Activated CD8-positive, alpha-beta memory T cell treated with anti-CD3 and anti-CD28 coated beads, Interleukin-2, amount 50 U/mL, for 24 hours (primary cell): Measurements from ENCODE around the gene CHMP2B.
"Not testable (repeated sequence)": the region's sequence is repeated elsewhere in the genome, so short reads cannot be mapped to it uniquely, and the experiment has no call there.

ENCODE experiments used
- DNase-seq: peaks from one replicate; pipeline ENCODE4 v3.0.0-alpha.2; 2020; ENCODE audit errors: extremely low read depth

CHMP2B gene

GRCh38 chr3:87233805-87234204, 6.7 kb downstream of the CHMP2B start:
- no peak for DNase-seq

- no peak for DNase-seq
Measured at GRCh38 chr3:87236093-87236492, 9.0 kb downstream of the CHMP2B start.

- no peak for DNase-seq
Measured at GRCh38 chr3:87246662-87247429, 19.7 kb downstream of the CHMP2B start.

DNA sequence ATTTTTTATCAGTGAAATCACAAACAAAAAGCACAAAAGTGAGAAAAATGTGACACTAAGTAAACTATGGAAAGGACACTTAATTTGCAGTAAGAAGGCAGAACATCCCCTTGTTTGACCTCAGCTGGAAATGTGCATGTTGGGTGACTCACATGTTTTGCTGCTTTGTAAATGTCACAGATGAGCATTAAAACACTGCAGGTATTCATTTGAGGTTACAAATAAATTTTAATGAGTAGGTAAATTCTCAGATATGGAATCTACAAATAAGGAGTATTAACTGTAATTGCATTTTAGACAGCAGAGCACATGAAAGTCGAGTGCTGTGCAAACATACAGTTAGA, 20.3 kb downstream of the CHMP2B start:
- no peak for DNase-seq

DNA sequence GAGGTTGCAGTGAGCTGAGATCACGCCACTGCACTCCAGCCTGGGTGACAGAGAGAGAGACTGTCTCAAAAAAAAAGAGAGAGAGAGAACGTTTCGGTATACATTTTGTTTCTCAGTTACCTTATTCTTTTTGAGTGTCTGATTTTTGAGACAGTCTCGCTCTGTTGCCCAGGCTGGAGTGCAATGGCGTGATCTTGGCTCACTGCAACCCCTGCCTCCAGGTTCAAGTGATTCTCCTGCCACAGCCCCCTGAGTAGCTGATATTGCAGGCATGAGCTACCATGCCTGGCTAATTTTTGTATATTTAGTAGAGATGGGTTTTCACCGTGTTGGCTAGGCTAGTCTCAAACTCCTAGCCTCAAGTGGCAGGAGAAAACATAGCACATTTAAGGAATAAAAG, 21.1 kb downstream of the CHMP2B start:
- DNase-seq, result not testable (repeated sequence)

- DNase-seq, result no peak
Measured at GRCh38 chr3:87248831-87249230, 21.7 kb downstream of the CHMP2B start.

DNA sequence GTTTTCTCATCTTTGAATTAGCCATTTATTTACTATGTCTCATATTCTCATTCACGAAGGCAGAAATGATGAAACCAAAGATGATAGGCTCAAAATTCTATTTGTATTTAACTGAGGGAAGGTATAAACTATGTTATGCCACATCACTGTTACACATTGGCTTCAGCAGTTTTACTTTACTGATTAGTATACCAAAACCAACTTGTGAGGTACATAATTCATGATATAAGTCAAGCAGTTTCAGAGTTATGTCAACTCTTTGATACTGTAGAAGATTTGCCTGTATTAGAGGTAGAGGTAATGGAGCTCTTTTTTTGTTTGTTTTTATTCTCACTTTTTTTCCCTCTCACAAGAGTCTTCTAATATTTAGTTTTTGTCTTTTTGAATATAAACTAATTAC, 22.9 kb downstream of the CHMP2B start:
- DNase-seq, result no peak

DNA sequence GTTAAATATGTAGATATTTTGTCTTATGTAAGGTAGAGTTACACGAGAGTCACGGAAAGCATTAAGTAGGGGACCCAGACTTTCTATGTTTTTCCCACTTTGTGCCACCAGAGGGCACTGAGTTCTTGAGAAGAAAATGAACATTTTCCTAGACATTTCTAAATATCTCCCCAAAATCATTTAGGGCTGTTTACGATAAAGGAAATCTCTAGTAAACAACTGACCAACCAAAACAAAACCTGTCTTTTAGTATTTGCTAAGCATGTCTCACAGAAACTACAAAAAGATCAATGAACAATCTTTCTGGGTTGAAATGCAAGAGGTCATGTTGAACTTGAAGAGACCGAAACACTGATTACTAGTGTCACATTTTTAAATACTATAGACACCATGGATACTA, 33.2 kb downstream of the CHMP2B start:
- no peak for DNase-seq

- no peak for DNase-seq
Measured at GRCh38 chr3:87261925-87262324, 34.8 kb downstream of the CHMP2B start.

- DNase-seq, result no peak
Measured at GRCh38 chr3:87267953-87268645, 41.0 kb downstream of the CHMP2B start.

DNA sequence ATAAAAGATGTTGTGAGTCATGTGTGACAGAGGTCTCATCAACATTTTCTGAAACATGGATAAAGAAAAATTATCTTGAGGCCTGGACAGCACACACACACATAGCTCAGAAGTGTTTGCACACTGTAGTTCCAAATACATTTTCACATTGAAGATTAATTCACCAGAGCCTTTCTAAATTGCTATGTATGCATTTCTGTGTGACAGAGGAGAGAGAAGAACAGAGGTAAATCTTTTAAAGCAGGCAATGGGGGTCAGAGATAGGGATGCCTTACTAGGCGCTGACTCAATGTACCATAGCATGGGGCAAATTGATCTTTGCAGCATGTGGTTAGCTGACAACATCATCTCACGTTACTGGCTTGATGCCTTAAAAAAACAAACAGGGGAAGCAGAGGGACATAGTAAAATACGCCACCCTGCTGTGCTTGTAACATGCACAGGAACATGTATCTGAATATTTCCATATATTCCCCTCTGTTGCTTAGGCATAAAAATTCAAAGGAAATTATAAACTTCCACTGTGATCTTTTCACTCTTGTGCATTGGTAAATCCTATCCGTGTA, 41.6 kb downstream of the CHMP2B start:
- DNase-seq, result no peak

- no peak for DNase-seq
Measured at GRCh38 chr3:87269723-87270122, 42.6 kb downstream of the CHMP2B start.

DNA sequence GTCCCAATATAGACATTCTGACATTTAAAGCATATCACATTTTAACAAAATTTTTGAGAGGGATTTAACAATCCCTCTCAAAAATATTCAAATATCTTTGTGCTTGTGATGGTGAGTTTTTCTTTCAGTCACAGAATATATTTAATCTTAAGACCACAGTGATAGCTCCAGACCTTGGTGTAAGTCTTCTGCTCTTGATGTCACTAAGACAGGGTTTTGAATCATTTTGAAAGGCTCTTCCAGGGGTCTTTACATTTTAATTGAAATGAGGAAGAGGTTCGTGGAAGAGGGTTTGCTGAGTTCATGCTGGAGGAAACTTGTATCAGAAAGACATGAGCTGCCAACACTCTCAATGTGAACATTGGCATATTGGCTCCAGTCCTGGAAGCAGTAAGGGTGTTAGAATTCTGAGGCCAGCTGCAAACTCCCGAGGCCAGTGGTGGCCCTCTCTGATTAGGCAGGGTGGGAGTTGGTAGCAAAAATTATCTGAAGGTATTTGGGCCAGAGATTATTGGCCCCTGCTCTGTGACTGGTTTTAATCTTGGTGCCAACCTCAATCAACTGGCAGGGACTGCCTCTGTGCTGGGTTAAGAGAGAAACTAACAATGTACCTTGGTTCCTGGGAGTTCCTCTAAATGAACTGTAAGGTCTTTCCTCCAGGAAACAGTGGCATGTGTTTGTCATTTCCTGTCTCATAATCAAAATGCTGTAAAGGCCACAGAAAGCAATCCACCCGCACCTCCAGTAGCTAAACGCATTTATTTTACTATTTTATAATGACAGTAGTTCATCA, 44.0 kb downstream of the CHMP2B start:
- DNase-seq, result no peak

DNA sequence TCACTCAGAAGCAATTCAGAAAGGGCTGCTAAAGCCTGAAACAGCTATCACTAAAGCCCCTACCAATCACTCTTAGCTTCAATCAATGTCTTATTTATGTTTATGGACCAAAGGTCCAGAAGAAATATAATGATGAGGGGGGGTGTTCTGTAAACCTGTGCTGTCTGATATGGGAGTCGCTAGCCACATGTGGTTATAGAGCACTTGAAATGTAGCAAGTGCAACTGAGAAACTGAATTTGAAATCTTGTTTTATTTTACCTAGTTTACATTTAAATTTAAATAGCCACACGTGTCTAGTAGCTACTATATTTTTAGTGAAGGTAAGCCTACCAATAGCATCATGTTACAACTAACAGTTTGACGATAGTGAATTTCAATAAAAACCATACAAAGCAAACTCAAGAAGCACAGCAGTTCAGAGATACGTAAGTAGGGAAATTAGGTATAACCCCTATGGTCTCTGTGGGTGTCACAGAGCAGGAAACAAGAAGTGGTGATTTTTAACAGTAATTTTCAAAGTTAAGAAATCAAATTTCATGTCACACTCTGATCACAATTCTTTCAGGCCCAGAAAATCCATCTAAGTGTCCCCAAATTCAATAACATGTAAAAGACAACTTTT, 45.7 kb downstream of the CHMP2B start:
- DNase-seq, result no peak

- DNase-seq, result no peak
Measured at GRCh38 chr3:87276484-87276883, 49.4 kb downstream of the CHMP2B start, which contains the start of gene POU1F1. Gene POU1F1, minus strand, starts transcription at chr3:87276584. Its CDS starts 122 bp downstream, at chr3:87276462.

- DNase-seq, result no peak
Measured at GRCh38 chr3:87287011-87287410, 59.9 kb downstream of the CHMP2B start.

GRCh38 chr3:87288446-87288845, 61.3 kb downstream of the CHMP2B start:
- no peak for DNase-seq

GRCh38 chr3:87298111-87298718, 71.1 kb downstream of the CHMP2B start:
- no peak for DNase-seq

- not testable (repeated sequence) for DNase-seq
Measured at GRCh38 chr3:87305031-87305430, 77.9 kb downstream of the CHMP2B start.
